Erythroblast (primary cell): Measurements from ENCODE around the gene ZNF500.

ENCODE experiments used
- DNase-seq, 2 experiments: peaks; one replicate each; lab custom pipeline; 2025; lab: John Stamatoyannopoulos, UW
- GATA1 ChIP-seq: IDR thresholded peaks from 2 replicates; pipeline ENCODE4 v1.6.1; 2011; ENCODE audit warnings: low read depth, mild to moderate bottlenecking, control low read depth, low read length, moderate library complexity
- POLR2A ChIP-seq: IDR thresholded peaks from 2 replicates; pipeline ENCODE4 v1.6.1; 2011; ENCODE audit warnings: mild to moderate bottlenecking, low read length

Gene ZNF500

DNA sequence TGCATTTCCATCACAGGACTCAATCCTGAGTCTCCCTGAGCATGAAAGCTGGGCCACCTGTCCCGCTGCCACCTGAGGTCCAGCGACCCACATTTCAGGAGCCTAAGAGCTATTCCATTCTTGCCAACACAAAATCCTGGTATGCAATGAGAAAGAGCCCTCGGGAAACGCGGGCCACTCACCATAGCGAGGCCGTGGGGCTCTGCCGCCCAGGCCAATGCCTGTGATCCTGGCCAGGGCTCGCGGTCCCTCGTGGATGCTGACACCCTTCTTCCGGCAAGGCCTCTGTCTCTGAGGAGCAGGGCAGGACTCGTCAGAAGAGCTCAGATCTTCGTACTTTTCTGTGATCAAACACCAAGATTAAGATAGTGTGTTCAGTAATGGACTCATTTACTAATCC, 62.0 kb downstream of the ZNF500 start:
- TF ChIP-seq GATA1, result no peak
- TF ChIP-seq POLR2A, result no peak

DNA sequence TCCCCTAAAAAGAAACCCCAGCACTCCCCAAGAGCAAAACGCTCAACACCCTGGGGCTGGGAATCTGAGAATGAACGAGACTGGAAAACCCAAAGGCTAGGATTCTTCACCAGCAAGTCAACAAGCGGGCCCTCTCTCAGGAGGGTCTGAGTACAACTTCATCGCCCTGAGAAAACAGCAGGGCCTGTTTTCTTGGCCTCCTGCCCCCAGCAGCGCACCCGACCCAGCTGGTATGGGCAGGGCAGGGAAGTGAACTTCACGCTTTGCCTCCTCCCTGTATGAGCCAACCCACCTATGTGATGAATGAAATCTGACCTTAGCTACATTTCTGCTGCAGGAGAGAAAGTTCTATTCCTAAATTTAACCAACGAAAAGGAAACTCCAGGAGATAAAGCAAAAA, 62.5 kb downstream of the ZNF500 start:
- DNase-seq, result no peak
- TF ChIP-seq GATA1 (no peak), POLR2A (no peak)

More for the DNA sequence above, 62.0 kb downstream of the ZNF500 start:
- no peak for DNase-seq

DNA sequence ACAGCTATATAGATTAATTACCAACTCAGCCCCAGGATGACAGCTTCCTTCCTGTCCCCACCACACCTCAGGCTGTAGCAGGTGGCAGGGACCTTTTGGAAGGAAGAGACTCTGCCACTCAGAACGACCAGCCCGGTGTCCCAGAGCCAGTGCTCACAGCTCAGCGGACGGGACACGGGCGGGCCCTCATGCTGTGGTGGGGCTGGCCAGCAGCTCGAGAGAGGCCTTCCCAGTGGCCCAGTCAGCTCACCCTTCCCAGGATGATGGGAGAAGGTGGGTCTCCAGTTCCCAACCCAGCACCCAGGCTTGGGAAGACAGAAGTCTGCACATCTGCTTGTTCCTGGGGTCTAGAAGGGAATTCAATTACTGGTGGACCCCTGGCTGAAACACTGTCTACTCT, 63.1 kb downstream of the ZNF500 start:
- no peak for DNase-seq
- TF ChIP-seq GATA1 (no peak), POLR2A (no peak)

DNA sequence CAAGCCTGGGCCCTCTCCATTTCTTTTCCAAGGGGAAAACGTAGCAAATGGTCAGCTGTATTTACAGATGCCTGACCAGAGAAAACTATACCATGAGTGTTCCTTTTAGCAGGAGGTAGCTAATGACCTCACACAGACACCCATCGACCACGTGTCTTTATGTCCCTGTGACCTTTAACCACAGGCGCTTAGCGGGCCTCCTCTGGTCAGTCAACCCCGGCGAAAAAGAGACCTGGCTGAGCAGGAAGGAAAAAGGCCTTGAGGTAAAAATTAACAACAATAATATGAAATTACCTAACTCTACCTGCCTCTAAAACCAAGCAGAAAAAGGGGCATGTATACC, 64.5 kb downstream of the ZNF500 start:
- no peak for DNase-seq

DNA sequence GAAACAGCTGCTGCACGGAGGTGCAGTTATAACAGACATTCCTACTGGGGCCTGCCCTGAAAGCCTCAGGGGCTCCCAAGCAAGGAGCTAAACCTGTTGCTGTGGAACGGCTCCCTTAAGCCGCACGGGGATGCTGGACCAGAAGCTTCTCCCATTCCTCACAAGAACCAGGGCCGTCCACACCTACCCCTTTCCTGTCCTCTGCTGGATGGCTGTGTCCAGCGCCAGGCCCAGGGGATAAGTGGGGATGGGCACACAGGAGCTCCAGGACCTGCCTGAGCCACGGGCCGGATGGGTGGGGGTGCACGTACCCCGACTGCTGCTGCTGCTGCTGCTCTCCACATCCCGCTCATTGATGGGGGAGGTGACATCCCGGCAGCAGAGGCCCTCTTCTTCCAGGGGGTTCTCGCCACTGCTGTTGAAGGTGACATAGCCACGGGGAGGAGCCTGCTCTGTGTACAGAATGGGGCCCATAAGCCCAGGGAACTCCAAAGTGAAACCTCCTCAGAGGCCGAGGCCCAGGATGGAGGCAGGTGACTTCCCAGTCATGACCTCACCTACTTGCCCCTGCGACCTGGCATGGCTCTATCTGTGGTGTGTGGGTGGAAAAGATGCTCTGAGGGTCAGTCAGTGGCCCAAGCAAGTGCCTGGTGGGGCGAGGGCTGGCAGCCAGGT, 65.0 kb downstream of the ZNF500 start:
- TF ChIP-seq POLR2A (no peak), GATA1 (no peak)
- DNase-seq, result no peak

More for the DNA sequence above, 64.5 kb downstream of the ZNF500 start:
- TF ChIP-seq GATA1, result no peak
- TF ChIP-seq POLR2A, result no peak

DNA sequence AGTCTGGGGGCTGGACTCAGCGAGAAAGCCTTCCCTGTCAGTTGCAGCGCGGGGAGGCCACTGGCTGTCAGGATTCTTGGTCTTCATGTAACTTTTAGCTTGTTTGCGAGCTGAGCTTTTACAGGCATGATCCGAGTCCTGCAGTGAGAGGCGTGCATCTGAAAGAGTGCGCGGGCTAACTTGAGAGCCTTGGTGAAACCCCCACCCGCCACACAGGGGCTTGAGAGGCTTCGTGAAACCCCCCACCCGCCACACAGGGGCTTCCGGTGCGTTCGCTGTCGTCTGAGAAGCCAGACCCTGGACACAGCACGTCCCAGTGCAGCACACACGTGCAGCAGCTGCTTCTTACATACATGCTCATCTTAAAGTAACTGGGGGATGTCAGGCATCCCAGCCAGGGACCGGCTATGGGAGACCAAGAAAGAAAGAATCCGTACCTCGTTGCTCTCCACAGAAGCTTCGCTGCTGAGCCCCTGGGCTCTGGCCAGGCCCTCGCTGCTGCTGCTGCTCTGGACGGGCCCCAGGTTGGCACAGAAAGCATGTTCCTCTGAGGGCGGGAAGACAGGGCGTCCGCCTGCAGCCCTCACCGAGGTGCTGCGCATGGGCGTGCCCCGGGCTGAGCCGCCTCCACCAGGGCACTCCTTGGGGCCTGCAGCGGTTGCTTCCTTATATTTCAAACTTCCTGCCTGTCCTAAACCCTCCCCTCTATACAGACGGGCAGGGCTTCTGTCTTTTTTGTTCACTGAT, 65.8 kb downstream of the ZNF500 start:
- TF ChIP-seq POLR2A (no peak), GATA1 (no peak)
- no peak for DNase-seq

DNA sequence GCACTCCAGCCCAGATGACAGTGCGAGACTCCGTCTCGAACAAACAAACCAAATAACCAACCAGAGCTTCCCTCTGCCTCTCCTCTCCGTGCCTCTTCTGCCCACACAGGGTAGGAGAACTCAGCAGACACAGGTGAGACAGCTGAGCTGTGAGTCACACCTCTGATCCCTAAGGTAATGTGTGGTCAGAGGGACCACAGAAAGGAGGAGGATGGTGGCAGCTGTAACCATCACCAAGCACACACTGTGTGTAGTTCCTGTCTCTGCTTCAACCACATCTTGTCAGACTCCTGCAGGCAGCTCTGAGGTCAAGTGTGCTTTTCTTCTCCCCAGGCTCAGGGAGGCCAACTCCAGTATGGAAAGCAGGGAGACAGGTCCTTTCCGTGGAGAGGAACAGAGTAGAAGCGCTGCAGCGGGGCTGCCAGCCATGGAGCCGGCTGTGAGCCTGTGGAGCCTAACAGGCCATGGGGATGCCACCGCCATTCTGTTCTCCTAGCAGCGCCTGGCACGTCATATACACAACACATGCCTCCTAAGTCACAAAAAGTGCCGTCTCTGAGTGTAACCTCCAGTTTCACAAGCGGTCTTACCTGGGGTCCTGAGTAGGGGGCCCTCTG, 66.5 kb downstream of the ZNF500 start:
- DNase-seq, result no peak

DNA sequence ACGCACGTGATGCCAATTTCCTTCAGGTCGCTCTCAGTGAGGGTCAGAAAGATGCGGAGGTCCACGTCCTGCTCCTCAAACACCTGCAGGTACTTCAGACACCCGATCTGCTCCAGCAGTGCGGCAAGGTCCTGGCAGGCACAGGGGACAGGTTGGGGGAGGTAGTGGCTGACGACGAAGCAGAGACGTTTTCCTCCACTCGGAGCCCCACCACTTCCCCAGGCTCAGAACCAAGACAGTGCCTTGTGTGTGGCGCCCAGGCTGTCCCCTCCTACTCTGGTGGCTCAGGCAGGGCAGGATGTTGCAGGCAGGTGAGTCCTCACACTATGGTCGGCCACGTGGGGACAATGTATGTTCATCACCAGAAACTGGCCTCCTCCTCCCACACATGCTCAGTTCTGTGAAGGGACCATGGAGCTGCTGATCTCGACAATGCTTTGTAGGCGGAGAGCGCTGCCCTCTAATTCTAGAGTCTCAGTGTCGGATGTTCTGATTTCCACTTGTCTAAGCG, 67.9 kb downstream of the ZNF500 start:
- no peak for DNase-seq
- no peak for TF ChIP-seq GATA1
- no peak for TF ChIP-seq POLR2A

More for the DNA sequence above, 66.5 kb downstream of the ZNF500 start:
- no peak for TF ChIP-seq GATA1
- no peak for TF ChIP-seq POLR2A

DNA sequence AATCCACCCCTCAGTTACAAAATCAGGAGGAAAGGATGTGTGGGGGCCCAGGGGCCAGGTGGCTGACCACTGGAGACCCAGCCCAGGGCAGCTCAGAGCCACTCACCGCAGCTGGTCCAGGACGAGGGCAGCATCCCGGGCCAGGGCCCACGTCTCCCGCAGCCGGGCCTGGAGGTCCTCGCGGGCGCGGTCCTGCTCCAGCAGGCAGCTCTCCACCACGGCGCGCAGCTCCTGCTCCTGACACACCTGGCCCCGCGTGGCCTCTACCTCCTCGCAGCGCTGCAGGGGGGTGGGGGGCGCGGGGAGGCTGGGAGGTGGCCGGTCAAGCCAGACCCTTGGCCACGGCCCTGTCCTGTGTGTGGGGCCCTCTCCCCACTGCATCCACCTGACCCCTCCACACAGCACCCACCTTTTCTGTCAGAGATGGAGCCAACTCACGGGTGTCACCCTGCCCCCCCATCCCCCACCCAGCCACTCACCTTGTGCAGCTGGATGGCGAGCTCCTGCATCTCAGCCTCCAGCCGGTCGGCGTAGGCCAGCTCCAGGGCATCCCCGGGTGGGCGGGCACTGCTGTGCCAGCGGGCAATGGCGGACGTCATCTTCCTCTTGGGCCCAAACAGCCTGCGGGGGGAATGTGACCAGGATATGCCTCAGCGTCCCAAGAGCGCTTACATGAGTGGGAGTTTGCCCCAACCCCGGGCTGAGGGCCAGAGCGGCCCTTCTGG, 68.5 kb downstream of the ZNF500 start:
- DNase-seq, result no peak
- TF ChIP-seq POLR2A (no peak), GATA1 (no peak)
